Activated naive CD4-positive, alpha-beta T cell (primary cell): ENCODE measurements around the gene CBX7.
A peak's percentile ranks its signal among the peaks of the same experiment; 100 is the strongest.

ENCODE experiments used
- DNase-seq, 4 experiments: peaks; one replicate each; lab custom pipeline; 2025; lab: John Stamatoyannopoulos, UW

CBX7 gene

DNA sequence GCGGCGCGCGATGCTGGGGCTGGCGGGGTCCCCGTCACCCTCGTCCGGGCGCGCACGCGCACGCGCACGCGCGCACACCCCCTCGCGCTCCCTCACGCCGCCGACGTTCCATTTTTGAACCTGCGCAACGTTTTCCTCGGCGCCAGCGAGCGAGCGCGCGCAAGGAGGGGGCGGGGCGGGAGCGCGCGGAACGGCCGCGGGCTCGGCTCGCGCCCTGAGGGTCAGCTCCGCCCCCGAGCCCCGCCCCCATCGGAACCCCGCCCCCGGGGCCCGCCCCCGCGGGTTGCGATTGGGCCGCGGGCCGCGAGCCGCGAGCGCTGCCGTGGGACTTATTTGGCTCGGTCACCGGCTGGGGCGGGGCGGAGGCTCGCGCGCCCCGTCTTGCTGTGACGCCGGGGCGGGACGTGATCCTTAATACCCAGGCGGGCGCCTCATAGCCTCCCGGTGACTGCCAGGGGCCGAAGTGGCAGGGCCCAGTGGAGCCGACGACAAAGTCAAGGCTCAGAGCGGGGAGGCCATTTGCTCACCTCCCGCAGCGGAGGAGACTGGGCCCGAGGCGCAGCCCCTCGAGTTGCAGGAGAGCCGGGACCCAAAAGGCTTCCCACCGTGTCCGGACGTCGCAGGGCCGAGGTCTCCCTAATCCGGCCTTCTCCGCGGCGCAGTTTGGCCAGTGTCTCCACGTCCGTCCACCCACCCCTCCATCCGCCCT, at the start of gene CBX7:
Gene CBX7 (minus strand): TSS at position 170 of the 709 bp plus-strand sequence. CDS start 236 bp downstream, outside the sequence.
- DNase-seq = peak; percentile 78 to 98 (median 90)

DNA sequence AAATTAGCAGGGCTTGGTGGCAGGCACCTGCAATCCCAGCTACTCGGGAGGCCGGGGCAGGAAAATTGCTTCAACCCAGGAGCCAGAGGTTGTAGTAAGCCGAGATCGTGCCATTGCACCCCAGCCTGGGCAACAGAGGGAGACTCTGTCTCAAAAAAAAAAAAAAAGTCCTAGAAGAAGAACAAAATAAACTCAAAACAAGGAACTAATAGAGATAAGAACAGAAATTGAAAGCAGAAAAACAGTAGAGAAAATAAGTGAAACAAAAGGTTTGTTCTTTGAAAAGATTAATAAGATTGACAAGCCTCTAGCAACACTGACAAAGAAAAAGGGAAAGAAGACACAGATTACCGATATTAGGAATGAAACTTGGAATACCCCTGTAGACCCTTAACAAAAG, 45.1 kb upstream of the CBX7 start:
- DNase-seq = no peak

DNA sequence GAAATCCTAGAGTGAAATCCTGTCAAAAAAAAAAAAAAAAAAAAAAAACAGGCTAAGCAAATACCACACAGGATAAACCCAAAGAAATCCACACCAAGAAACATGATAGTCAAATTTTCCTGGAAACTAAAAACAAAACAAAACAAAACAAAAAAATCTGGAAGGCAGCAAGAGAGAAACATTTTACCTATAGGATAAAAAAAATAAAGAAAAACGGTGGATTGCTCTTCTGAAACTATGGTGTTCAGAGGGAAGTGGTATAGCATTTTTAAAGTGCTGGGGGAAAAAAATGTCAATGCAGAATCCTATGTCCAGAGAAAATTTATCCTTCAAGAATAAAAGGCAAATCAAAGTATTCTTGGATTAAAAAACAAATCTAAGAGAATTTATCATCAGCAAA, 41.6 kb upstream of the CBX7 start:
- no peak for DNase-seq

DNA sequence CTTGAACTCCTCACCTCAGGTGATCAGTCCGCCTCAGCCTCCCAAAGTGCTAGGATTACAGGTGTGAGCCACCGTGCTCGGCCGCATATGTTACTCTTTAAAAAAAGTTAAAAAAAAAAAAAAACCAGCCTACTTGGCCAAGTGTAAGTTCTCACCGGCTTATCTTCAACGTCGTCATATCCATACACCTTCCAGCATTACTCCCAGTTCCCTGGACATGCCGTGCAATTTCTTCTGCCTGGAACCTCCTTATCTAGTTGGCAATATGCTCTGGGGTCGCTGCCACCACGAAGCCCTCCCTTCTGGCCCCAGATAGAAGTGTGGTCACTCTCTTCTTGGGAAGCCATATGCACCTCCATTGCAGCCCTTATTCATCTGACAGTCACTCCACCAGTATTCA, 36.3 kb upstream of the CBX7 start:
- DNase-seq = no peak

DNA sequence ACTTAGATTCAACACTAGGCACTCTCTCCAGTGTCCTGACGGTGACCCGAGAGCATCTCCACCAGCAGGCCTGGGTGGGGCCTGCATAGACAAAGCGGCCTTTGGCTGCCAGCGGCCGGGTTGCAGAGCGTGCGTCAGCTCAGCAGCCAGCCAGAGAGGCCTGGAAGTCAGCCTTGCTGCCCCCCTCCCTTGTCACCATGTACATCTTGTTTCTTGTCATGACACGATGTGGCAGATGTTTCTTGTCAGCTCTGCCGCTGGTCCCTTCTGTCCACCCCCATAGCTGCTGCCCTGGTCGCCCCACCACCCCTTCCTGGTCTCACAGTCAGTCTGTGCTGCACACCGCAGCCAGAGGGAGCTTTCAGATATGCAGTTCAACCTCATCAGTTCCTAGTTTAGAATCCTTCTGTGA, 33.1 kb upstream of the CBX7 start:
- no peak for DNase-seq

DNA sequence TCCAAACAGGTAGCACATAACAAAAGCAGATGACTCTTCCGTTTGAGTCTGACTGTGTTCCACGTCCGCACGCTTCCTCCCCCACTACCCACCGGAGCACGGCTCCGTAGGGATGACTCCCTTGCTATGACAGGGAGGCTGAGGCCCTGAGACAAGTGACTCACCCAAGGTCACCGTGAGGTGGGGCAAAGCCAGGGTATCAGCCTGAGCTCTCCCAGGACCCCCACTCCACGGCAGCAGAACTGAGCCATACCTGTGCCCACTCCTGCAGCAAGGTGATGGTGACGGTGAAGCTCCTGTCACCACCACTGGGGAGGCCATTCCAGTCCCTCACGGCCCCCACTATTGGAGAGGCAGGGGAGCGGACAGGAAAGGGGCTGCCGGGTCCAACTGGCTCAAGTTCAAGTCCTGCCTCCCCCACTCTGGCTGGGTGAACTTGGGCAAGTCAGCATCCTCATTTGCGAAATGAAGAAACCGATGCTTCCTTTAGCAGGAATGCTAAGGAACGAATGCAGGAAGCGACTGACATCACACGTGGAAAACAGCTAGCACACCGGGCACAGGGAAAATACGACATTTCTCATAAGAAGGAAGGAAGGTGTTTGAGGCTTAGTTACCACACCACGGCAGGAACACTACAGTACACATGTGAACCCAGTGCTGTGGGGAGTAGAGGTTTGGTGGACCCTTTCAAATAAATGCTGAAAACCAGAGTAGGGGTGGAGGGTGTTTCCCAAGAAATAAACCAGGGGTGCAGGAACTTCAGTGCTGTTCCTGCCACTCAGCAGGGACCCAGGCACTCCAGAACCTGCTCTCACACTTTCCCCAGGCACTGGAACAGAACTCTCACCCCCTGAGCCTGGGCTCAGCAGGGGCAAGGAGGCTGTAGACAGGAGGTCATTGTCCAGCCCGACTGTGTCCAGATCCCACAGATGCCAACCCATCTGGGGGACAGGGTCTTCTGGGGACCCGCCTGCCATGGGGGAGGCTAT, 32.4 kb upstream of the CBX7 start:
- DNase-seq = no peak

DNA sequence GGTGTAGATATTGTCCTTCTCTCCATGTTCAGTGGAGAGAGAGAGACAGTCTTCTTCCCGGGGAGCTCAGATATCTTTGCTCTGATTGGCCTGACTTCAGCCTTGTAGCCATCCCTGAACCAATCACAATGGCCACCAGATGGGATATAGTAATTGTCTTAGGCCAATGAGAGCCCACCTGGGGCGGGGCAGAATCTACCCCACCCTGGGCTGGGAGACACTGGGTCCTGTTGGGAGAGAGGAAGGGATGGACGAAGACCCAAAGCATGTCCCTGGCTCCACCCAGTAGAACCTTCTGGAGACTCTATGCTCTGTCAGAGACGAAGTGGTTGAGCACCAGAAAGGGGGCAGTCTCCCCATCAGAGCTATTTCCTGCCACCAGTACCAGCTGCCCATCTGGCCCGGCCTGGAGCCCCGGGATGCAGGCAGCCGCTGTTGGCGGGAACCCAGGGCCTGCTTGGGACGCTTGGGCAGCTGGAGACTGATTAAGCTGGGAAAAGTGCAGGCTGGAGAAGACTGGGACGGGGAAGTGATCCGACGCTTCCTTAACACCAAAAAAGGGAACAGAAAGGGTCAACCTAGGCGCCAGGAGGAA, 31.6 kb upstream of the CBX7 start:
- DNase-seq = no peak

DNA sequence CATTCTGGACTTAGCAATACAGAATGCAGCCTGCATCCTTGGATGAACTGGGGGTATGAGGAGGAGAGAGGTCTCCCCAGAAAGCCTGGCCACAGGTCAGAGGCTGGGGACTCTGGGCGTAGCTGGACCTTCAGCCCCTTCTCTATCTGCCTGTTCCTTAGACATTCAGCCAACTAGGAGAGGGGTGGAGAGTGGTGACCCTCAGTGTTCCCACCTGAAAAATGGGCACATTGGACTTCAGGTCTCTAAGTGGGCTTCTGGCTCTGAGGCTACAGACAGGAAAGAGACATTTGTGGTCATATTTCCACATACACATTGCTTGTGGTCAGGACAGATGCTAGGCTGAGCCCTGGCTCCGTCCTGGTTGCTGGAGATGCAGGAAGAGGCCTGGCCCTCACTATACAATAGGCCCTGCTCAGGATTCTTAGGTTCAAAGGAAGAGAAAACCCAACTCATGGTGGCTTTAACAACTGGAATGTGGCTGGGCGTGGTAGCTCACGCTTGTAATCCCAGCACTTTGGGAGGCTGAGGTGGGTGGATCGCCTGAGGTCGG, 30.1 kb upstream of the CBX7 start:
- no peak for DNase-seq

DNA sequence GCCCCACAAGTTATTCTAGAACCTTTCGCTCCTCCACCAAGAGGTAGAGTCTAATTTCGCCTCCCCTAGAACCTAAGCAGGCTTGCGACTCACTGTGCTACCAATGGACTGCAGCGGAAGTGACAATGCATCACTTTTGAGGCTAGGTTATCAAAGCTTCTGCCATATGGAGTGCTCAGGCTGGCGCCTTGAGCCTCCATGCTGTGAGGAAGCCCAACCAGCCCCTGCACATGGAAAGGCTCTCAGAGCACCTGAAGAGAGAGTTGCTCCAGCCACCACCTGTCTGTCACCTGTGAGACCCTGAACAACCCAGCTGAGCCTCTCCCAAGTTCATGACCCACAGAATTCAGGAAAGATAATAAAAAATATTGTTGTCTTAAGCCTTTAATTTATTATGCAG, 29.3 kb upstream of the CBX7 start:
- DNase-seq = no peak

DNA sequence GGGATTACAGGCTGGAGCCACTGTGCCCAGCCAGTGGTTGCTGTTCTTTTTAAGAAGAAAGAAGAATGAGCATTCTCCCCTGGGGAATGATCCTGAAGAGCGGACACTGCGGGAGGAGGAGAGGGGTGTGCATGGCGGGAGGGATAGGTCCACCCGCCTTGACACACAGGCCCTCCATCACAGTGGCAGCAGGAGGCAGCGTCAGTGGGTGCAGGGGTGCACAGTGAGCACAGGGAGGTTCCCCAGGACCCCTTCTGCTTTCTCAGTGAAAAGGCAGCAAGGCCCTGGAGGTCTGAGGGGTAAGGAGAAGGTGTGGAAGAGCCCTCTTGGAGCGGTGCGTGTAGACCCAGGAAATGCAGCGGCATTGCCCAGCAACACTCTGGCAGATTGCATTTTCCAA, 28.9 kb upstream of the CBX7 start:
- DNase-seq = no peak

DNA sequence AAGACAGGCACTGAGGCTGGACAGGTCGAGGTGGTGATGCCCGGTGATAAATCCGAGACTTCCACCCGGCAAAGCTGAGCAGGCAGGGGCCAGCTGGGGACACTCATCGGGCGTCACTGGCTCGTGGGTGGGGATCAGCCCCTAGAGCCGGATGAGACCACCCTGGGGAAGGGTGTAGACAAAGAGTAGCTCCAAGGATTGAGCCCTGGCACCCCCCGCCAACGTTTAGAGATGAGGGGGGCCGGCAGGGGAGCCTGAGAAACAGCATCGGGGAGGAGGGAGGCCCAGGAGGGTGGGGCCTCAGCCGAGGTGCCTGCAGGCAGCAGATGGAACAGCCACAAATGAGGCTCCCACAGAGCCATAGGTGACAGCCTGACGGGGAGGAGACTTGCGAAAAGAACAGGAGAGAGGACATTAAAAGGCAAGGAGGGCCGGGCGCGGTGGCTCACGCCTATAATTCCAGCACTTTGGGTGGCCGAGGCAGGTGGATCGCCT, 27.4 kb upstream of the CBX7 start:
- DNase-seq = no peak

DNA sequence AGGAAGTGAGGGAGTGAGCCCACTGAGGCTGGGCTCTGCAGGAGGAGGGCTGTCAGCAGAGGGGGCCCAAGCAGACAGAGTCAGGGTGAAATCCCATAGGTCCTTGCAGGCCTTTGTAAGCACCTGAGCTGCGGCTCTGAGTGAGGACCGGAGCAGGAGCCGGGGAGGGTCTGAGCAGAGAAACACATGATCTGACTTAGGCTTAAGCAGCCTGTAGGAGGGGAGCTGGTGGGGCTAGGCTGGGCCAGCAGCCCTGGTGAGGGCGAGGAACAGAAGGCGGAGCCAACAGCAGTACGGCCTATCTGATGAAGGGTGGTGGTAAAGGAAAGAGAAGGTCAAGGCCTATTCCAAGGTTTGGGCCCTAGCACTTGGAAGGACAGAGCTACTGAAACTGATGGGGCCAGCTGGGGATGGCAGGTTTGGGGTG, 26.9 kb upstream of the CBX7 start:
- no peak for DNase-seq

DNA sequence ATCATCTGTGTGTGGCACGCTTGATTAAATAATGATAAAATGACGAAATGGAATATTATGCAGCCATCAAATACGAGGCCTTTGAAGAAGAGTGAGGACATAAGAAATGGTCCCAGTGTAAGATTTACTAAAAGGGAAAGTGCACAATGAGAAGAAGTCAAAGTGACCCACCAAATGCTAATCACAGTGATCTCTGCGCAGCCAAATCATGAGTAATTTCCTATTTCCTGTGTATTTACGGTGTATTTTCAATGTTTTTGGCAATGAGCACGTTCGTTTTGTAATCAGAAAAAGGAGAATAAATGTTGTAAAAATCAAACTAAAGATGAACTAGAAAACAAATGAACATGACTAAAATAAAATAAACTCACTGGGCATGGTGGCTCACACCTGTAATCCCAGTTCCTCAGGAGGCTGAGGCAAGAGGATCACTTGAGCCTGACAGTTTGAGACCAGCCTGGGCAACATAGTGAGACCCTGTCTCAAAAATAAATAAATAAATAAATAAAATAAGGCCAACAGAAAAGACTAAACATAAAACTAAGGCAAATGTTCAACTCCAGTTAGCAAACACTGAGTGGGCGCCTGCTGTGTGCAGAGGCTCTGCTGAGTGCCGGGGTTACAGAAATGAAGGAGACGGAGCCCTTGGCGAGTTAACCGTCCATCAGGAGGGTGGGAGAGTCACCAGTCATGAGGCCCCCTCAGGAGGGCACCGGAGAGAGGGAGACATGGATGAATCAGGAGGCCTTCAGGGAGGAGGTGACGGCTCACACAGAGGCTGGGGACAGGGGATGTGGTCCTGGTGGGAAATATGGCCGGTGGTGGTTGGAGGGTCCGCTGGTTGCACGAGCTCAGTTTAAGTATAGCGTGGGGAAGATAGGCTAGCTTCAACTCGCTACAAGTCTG, 26.0 kb upstream of the CBX7 start:
- DNase-seq = no peak

DNA sequence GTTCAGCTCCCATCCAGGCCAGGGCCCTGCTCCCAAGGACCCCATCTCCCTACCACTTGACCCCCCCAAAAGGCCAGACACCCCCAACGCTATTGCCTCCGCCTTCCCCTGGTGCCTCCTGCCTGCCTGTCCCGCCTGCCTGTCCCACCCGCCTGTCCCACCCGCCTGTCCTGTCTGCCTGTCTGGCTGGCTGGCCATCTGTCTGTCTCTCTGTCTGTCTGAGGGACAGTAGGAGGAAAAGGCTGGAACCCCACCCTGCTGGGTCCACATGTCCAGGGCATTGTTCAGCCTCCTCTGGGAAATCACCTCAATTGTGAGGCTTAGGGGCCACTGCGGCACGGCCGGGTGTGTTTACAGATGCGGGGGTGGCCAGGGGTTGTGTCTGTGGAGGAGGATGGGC, 25.3 kb upstream of the CBX7 start:
- no peak for DNase-seq

DNA sequence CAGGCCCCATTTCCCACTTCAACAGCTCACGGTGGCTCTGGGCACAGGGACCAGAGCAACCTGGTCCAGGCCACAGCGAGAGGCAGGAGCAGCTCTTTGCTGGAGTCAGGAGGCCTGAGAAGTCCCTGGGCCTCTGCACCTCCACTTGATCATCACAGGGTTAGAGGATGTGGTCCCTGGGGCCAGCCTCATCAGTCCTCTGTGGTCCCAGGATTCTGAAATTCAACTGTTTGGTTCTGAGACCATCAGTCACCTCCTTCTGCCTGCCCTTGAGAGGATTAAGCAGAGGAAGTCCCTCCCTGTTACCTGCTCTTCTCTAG, 24.9 kb upstream of the CBX7 start:
- DNase-seq = no peak

DNA sequence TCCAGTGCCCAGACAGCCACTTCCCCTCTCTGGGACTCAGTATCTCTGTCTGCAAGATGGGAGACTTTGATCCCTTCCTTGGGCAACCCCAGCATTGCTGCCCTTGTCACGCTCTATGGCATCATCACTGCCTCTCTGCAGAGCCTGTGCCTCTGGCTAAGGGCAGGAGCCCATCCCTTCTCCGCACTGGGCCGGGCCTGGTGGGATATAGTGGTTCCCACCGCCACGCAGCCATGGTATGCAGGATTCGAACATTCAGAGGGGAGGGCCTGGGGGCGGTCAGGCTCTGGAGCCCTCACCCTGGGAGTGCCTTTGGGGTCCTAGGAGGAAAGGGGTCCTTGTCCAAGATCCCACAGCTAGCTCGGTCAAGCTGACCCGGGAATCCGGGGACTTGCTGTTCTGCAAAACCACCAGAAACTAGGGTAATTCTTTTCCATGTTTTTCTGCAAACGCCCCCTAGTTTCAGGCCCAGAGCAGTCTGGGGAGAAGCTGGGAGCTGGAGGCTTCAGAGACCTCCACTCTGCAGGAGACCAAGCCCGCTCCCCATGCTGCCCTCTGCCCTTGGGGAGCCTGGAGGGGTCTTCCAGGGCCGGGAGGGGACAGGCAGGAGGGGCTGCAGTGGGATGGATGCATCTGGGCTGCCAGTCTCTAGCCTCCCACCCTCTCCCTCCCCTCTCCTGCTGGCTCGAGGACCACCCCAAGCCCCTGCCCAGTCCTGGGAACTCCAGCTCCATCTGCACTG, 24.4 kb upstream of the CBX7 start:
- DNase-seq = no peak

DNA sequence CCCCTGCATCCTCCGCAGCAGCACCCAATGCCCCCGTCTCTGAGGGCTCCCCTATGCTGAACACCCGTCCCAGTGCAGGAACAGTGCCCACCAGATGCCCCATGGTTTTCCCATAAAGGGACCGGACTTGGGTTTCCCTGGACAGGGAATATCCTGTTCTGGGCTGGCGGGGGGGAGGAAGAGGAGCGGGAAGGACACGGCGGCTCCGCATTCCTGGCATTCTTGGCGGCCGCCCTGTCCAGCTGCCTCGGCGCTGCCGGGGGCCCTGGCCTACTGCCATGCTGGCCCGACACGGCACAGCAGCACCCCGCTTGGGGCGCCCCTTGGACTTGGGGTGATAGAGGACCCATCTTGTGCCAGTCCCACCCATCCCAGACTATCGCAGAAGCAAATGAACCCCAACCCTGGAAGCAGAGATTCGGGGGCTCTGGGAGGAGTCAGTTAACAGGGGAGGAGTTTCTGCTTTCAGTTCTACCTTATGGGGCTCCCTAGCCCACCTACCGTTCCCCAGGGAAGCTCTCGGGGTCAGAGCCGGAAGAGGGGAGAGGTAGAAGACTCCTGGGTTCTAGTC, 23.7 kb upstream of the CBX7 start:
- no peak for DNase-seq

DNA sequence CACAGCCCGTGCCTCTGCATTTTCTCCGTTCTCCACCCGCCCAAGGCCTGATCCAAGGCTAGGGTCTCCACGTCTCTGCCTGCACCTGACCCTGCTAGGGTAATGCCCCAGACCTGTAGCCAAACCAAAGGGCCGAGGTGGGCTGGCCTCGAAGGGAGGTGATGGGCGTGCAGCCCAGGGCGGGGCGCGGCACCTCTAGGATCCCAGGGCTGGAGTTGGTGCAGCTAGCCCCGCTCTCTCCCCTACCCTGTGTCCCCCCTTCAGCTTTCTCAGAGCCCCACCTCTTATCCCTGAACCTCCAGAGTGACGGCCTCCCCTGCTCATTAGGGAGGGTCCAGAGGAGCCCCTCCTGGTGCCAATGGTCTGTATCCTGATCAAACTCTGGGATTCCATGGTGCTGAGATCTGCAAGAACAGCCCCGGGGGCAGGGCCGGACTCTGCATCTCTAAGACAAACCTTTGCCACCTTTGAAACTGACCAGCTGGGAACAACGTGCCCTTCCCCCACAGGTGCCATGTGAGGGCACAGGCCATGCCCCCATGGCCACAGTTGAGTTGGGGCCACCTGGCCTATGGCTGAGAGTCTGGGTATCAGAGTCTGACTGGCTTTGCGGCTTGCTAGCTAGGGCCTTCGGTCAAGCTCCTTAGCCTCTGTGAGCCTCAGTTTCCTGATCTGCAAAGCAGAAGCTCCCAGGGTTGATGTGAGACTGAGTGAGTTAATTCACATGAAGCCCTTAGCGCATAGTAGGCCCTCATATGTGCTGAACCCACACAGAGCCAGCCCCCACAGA, 23.1 kb upstream of the CBX7 start:
- DNase-seq = no peak
